ENCODE measurements around the gene RFC3.

Gene RFC3

GRCh38 chr13:33863188-33863789 is 45.3 kb downstream of the RFC3 start:
- no peak for DNase-seq (ENCODE audit: insufficient read length, low spot score)
- FAIRE-seq: no peak

DNA sequence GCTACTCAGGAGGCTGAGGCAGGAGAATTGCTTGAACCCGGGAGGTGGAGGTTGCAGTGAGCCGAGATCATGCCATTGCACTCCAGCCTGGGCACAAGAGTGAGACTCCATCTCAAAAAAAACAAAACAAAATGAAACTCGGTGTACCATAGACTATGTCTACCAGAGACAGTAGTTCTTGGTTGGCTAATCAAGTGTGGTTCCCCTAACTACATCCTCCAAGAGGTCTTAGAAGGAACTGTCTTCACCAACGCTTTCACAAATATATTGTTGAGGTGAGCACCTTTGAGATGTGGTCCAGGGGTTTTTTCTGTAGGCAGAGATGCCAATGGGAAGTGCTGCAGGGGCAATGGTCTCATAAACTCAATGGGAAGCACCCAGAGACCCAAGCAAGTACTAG is 48.0 kb downstream of the RFC3 start:
- DNase-seq (ENCODE audit: insufficient read length, low spot score) (no peak), FAIRE-seq (peak; percentile 73)

DNA sequence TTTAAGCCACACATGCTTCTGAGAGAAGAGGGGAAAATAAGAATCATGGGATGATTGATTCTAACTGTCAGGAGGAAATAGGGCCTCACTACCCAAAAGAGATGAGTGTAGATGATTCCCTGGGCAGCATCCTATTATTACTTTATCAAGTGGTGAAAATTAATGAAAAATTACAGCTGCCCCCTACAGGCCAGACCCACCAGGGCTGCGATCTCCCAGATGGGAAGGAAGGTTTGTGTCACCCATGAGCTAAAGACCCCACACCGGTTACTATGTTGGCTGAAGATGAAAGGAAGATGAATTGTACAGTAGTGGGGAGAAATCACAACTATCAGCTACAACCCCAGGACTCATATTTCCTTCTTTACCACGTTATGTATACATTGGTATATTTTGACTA is 49.5 kb downstream of the RFC3 start:
- DNase-seq (ENCODE audit: insufficient read length, low spot score) (no peak), FAIRE-seq (no peak)

- DNase-seq (ENCODE audit: insufficient read length, low spot score) (no peak), FAIRE-seq (no peak)
Observed at GRCh38 chr13:33868343-33868994, 50.5 kb downstream of the RFC3 start.

DNA sequence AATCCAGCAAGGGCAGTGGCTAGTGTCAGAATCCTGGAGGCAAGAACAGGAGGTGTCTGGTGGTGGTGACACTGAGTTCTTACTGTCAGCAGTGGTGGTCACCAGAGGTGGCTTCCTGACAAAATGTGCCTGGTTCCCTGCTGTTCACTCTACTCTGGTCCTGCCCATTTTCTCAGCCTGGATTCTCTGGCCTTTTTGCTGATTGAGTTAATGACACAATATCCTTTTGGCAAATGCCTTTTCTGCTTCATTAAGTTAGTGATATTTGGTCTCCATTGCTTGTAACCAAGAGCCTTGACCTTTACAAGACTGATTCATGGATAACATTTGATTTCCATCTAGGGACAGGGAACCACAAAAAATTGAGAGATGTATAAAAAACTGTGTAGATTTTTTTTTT is 51.1 kb downstream of the RFC3 start:
- FAIRE-seq: no peak

GRCh38 chr13:33870046-33870668 is 52.2 kb downstream of the RFC3 start:
- FAIRE-seq (no peak), DNase-seq (ENCODE audit: insufficient read length, low spot score) (no peak)

More for the DNA sequence above, 51.1 kb downstream of the RFC3 start:
- DNase-seq (ENCODE audit: insufficient read length, low spot score): no peak

DNA sequence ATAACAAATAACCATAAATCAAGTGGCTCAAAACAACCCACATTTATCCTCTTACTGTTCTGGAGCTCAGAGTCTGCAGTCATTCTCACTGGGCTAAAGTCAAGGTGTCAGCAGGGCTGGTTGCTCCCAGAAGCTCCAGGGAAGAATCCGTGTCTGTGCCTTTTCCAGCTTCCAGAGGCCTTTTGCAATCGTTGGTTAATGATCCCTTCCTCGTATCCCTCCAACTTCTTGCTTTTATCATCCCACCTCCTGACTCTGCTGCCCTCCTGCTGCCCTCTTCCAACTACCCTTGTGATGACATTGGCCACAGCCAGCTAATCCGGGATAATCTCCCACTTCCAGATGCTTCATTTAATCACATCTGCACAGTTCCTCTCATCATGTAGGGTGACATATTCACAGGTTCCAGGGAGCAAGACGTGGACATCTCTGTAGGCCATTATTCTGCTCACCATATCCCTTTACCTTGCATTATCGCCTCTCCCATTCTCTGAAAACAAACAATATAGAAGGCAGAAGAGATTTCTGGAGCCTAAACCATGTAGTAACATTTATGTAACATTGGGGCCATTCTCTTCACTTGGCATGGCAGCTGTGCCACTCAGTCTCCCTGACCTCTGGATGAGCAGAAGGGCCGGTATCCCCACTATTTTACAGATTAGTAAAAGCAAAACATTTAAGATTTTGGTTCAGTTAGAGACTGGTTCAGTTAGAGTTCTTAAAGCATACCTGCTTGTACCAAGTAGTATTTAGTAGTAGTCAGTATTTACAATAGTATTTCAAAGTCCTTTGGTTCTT is 53.5 kb downstream of the RFC3 start:
- FAIRE-seq (no peak), DNase-seq (ENCODE audit: insufficient read length, low spot score) (no peak)

DNA sequence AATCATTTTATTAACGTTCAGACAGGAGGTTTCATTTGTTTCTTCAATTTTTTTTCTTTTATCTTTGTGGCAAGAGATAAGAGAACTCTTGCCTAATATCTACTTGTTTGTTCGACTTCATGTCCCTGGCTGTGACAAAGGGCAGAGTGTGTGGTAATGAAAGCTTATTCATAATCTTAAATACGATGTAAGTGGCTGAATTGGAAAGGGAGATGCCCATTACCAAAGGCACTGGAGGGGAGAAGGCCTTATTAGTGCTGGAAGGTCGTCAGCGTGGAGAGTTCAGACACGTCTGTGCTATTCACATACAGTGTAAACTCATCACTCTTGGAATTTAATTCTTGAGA is 54.0 kb downstream of the RFC3 start:
- FAIRE-seq: no peak
- no peak for DNase-seq (ENCODE audit: insufficient read length, low spot score)

- FAIRE-seq: peak; percentile 44
- DNase-seq (ENCODE audit: insufficient read length, low spot score): no peak
Observed at GRCh38 chr13:33873251-33873908, 55.4 kb downstream of the RFC3 start.

DNA sequence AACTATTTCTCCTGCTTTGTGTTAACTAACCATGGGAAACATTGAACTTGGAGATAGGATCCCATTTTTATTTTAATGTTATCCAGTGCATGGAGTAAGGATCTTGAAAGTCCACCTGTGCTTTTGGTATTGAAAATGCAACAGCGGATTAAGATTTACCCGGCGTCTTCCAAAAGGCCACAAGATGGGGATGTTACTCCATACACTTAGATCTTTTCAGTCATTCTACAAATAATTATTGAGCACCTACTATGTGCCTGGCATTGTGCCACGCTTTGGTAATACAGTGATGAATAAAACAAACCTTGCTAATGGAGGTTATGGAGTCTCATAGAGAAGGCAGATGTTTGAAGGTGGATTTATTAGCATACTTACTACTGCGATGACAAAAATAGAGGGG is 56.9 kb downstream of the RFC3 start:
- DNase-seq (ENCODE audit: insufficient read length, low spot score) (no peak), FAIRE-seq (no peak)

DNA sequence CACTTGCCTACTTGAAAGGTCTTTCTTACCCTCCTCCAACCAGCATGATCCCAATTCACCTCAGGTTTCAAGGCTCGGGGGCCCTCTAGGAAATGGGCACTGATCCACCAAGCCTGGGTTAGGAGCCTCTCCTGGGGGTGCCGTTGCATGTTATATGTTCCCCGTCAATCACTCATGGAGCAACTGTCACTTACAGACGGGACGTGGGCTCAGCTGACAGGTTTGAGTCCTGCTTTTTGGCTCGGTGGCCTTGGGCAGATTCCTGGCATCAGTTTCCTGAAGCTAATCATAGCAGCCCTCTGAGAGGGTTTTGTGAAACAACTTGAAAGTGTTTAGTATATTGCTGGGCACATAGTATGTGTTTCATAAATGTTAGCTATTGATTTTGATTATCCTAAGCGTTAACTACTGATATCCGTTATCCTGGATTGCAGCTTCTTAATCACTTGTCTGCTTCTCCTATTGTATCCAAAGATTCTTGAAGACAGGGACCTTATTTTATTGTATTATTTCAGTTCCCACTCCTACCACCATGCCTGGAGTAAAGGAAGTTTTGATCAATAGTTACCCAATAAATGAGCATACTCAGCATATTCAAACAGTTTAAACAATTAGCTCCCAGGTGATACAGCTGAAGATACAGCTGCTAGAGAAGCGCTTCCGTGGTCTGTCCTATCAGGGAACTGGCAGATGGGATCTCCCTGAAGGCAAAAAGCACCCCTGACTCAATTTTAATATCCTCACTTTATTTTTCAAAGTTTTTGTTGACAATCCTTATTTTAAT is 57.9 kb downstream of the RFC3 start:
- FAIRE-seq: no peak

GRCh38 chr13:33876716-33877394 is 58.9 kb downstream of the RFC3 start:
- DNase-seq (ENCODE audit: insufficient read length, low spot score): no peak

More for the DNA sequence above, 57.9 kb downstream of the RFC3 start:
- no peak for DNase-seq (ENCODE audit: insufficient read length, low spot score)

GRCh38 chr13:33879118-33879517 is 61.2 kb downstream of the RFC3 start:
- FAIRE-seq: no peak
- DNase-seq (ENCODE audit: insufficient read length, low spot score): no peak

More at GRCh38 chr13:33876716-33877394, 58.9 kb downstream of the RFC3 start:
- FAIRE-seq: no peak

DNA sequence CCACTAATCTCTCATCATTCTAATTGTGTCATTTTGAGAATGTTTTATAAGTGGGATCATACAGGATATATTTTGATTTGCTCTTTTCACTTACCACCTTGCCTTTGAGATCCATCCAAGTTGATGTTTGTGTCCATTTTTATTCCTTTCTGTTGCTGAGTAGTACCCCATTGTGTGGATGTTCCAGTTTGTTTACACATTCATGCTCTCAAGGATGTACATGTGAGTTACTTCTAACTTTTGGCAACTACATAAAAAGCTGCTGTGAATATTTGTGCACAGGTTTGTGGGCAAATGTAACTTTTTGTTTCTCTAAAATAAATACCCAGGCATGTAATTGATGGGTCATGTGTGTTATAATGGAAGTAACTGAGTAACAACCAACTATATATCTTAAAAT is 64.9 kb downstream of the RFC3 start:
- FAIRE-seq (no peak), DNase-seq (ENCODE audit: insufficient read length, low spot score) (no peak)

- DNase-seq (ENCODE audit: insufficient read length, low spot score) (no peak), FAIRE-seq (no peak)
Observed at GRCh38 chr13:33884531-33885220, 66.7 kb downstream of the RFC3 start.

All from GM19239 (cell line).